Neural cell (in vitro differentiated cells): ENCODE measurements around the gene MYO18B. TPM values are rescaled to one million over a fixed set of nuclear protein-coding genes. Genes with fewer than 3 reads are reported as not detected.

Experiments used
- H2AFZ ChIP-seq: fragments of 200-600, 300-800 bp; sonication (generic), shearing (Covaris generic); 2 replicates; pipeline ENCODE4 v1.6.0; 2014; ENCODE audit warnings: low read depth, mild to moderate bottlenecking, antibody characterized with exemption, low read length, moderate library complexity
- H3F3A ChIP-seq: fragments of 200-600 bp; shearing (Covaris generic); 2 replicates; pipeline ENCODE4 v1.6.1; 2016; ENCODE audit warnings: mild to moderate bottlenecking, moderate library complexity, mixed read lengths, antibody characterized with exemption, low read length; ENCODE audit not compliant: insufficient read depth, poor library complexity, severe bottlenecking
- H3K27ac ChIP-seq: fragments of 200-600, 300-800 bp; sonication (generic), shearing (Covaris generic); 2 replicates; pipeline ENCODE4 v1.5.1; 2014; ENCODE audit warnings: mild to moderate bottlenecking, low read length, moderate library complexity
- H3K27me3 ChIP-seq: fragments of 300-800, 200-600 bp; sonication (generic), shearing (Covaris generic); 2 replicates; pipeline ENCODE4 v1.6.0; 2014; ENCODE audit warnings: mild to moderate bottlenecking, low read depth, low read length, moderate library complexity; ENCODE audit not compliant: insufficient read depth
- H3K36me3 ChIP-seq: fragments of 300-800, 200-600 bp; sonication (generic), shearing (Covaris generic); 2 replicates; pipeline ENCODE4 v1.5.1; 2014; ENCODE audit warnings: mild to moderate bottlenecking, antibody characterized with exemption, low read length, moderate library complexity; ENCODE audit not compliant: insufficient read depth
- H3K4me2 ChIP-seq: fragments of 300-800, 200-600 bp; sonication (generic), shearing (Covaris generic); 2 replicates; pipeline ENCODE4 v1.6.0; 2014; ENCODE audit warnings: mild to moderate bottlenecking, low read length
- H3K4me3 ChIP-seq: fragments of 300-800, 200-600 bp; sonication (generic), shearing (Covaris generic); 2 replicates; pipeline ENCODE4 v1.5.1; 2014; ENCODE audit warnings: mild to moderate bottlenecking, low read length, moderate library complexity
- H3K79me2 ChIP-seq: fragments of 200-600 bp; shearing (Covaris generic); replicated peaks from 2 replicates; pipeline ENCODE4 v1.6.0; 2014; ENCODE audit warnings: mild to moderate bottlenecking, low read length, moderate library complexity; ENCODE audit not compliant: insufficient read depth
- H3K9ac ChIP-seq: fragments of 300-800, 200-600 bp; sonication (generic), shearing (Covaris generic); 2 replicates; pipeline ENCODE4 v1.6.1; 2016; ENCODE audit warnings: mild to moderate bottlenecking, low read length, mixed read lengths
- H3K9me2 ChIP-seq: fragments of 200-600 bp; shearing (Covaris generic); 2 replicates; pipeline ENCODE4 v1.6.1; 2016; ENCODE audit warnings: mild to moderate bottlenecking, low read length, mixed read lengths; ENCODE audit not compliant: insufficient read depth
- H3K9me3 ChIP-seq: fragments of 200-600, 300-800 bp; sonication (generic), shearing (Covaris generic); 2 replicates; pipeline ENCODE4 v1.6.1; 2016; ENCODE audit warnings: mild to moderate bottlenecking, mixed run types, low read length, moderate library complexity, mixed read lengths
- H4K20me1 ChIP-seq: fragments of 200-600 bp; shearing (Covaris generic); 2 replicates; pipeline ENCODE4 v1.6.1; 2016; ENCODE audit warnings: mild to moderate bottlenecking, mixed run types; ENCODE audit not compliant: insufficient read depth
- EP300 ChIP-seq: fragments of 450-650 bp; conservative IDR thresholded peaks from 2 replicates; pipeline ENCODE4 v1.6.1; 2014; ENCODE audit warnings: antibody characterized with exemption, mild to moderate bottlenecking, moderate library complexity; ENCODE audit not compliant: poor library complexity, severe bottlenecking
- EZH2 ChIP-seq: fragments of 200-600, 300-800 bp; shearing (Covaris generic), sonication (generic); IDR thresholded peaks from 2 replicates; pipeline ENCODE4 v1.6.1; 2014; ENCODE audit warnings: antibody characterized with exemption, low read length, borderline replicate concordance, mild to moderate bottlenecking; ENCODE audit not compliant: insufficient read depth, poor library complexity, severe bottlenecking
- MXI1 ChIP-seq: fragments of 450-650 bp; conservative IDR thresholded peaks from 2 replicates; pipeline ENCODE4 v1.6.1; 2014; ENCODE audit warnings: antibody characterized with exemption, mild to moderate bottlenecking; ENCODE audit not compliant: poor library complexity, severe bottlenecking
- POLR2AphosphoS5 ChIP-seq: IDR thresholded peaks from 2 replicates; pipeline ENCODE4 v1.6.1; 2012
- RAD21 ChIP-seq: fragments of 450-650 bp; conservative IDR thresholded peaks from 2 replicates; pipeline ENCODE4 v1.6.1; 2014; ENCODE audit warnings: antibody characterized with exemption, mild to moderate bottlenecking, moderate library complexity
- SMC3 ChIP-seq: fragments of 450-650 bp; conservative IDR thresholded peaks from 2 replicates; pipeline ENCODE4 v1.6.1; 2014; ENCODE audit warnings: antibody characterized with exemption, mild to moderate bottlenecking, moderate library complexity; ENCODE audit not compliant: poor library complexity
- TAF1 ChIP-seq: IDR thresholded peaks from 2 replicates; pipeline ENCODE4 v1.6.1; 2012; ENCODE audit warnings: low read depth
- polyA plus RNA-seq: library from polyadenylated mRNA; depleted of rRNA; stranded (reverse); fragments of >200 nt; gene quantifications from 2 replicates; pipeline ENCODE4 v1.2.3, GENCODE V29; 2014
- TF ChIP-seq, protein P1 (sequence below): IDR thresholded peaks from 2 replicates; pipeline ENCODE4 v1.6.1; 2012; ENCODE audit warnings: borderline replicate concordance
- TF ChIP-seq, protein P2 (sequence below): fragments of 450-650 bp; IDR thresholded peaks from 2 replicates; pipeline ENCODE4 v1.5.1; 2014; ENCODE audit warnings: antibody characterized with exemption, mild to moderate bottlenecking, moderate library complexity; ENCODE audit not compliant: poor library complexity, severe bottlenecking

Gene MYO18B
- polyA plus RNA-seq, 1 donor from 2014 or later: 0.71 TPM

DNA sequence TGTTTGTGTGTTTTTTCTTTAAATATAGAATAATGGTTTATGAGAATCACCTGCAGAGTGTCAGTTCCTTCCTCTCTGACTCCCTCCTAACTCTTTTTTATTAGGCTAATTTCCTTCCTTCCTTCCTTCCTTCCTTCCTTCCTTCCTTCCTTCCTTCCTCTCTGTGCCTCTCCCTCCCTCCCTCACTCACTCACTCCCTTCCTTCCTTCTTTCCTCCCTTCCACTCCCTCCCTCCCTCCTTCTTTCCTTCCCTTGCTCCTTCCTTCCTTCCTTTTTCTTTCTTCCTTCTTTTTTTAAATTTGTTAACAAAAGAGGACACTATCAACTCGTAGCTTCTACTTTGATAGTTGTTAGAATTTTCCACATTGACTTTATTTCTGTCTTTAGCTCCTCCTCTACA, 274.9 kb downstream of the MYO18B start:
- Histone ChIP-seq H4K20me1 (no peaks in the 10 kb centered on the region), H3K9me3 (no peaks in the 10 kb centered on the region), H2AFZ (no peak overlapping the region), H3K9ac (no peak overlapping the region), H3K79me2 (no peaks in the 10 kb centered on the region), H3K27ac (no peak overlapping the region), H3K27me3 (no peaks in the 10 kb centered on the region), H3K4me3 (no peak overlapping the region), H3K9me2 (no peaks in the 10 kb centered on the region), H3K36me3 (no peaks in the 10 kb centered on the region), H3K4me2 (no peak overlapping the region), H3F3A (no peaks in the 10 kb centered on the region)
- TF ChIP-seq, protein P1, sequence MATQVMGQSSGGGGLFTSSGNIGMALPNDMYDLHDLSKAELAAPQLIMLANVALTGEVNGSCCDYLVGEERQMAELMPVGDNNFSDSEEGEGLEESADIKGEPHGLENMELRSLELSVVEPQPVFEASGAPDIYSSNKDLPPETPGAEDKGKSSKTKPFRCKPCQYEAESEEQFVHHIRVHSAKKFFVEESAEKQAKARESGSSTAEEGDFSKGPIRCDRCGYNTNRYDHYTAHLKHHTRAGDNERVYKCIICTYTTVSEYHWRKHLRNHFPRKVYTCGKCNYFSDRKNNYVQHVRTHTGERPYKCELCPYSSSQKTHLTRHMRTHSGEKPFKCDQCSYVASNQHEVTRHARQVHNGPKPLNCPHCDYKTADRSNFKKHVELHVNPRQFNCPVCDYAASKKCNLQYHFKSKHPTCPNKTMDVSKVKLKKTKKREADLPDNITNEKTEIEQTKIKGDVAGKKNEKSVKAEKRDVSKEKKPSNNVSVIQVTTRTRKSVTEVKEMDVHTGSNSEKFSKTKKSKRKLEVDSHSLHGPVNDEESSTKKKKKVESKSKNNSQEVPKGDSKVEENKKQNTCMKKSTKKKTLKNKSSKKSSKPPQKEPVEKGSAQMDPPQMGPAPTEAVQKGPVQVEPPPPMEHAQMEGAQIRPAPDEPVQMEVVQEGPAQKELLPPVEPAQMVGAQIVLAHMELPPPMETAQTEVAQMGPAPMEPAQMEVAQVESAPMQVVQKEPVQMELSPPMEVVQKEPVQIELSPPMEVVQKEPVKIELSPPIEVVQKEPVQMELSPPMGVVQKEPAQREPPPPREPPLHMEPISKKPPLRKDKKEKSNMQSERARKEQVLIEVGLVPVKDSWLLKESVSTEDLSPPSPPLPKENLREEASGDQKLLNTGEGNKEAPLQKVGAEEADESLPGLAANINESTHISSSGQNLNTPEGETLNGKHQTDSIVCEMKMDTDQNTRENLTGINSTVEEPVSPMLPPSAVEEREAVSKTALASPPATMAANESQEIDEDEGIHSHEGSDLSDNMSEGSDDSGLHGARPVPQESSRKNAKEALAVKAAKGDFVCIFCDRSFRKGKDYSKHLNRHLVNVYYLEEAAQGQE: no peak
- no peak for TF ChIP-seq TAF1
- TF ChIP-seq POLR2AphosphoS5: no peak
- no peak for TF ChIP-seq MXI1
- TF ChIP-seq EZH2: no peak
- TF ChIP-seq, protein P2, sequence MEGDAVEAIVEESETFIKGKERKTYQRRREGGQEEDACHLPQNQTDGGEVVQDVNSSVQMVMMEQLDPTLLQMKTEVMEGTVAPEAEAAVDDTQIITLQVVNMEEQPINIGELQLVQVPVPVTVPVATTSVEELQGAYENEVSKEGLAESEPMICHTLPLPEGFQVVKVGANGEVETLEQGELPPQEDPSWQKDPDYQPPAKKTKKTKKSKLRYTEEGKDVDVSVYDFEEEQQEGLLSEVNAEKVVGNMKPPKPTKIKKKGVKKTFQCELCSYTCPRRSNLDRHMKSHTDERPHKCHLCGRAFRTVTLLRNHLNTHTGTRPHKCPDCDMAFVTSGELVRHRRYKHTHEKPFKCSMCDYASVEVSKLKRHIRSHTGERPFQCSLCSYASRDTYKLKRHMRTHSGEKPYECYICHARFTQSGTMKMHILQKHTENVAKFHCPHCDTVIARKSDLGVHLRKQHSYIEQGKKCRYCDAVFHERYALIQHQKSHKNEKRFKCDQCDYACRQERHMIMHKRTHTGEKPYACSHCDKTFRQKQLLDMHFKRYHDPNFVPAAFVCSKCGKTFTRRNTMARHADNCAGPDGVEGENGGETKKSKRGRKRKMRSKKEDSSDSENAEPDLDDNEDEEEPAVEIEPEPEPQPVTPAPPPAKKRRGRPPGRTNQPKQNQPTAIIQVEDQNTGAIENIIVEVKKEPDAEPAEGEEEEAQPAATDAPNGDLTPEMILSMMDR: no peak
- TF ChIP-seq SMC3: no peak
- no peak for TF ChIP-seq EP300
- no peak for TF ChIP-seq RAD21

DNA sequence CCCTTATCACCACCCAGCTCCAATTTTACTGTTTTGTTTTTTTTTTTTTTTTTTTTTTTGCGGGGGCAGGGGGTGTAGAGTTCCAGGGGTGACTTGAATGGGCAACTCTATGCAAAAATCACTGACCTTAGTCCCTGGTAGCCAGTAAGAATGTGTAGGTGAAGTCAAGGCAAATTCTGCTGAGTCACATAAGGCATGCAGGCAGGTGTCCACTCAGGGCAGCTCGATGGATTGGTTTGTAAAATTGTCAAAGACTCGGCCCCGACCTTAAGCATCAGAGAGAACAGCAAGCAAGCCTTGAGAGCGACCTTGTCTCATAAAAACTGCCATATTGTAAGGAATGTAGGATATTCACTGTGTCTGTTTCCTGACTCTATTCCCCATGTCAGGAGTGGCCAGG, 275.9 kb downstream of the MYO18B start:
- no peak overlapping the region for H3K4me2 ChIP-seq
- no peak for TF ChIP-seq EP300
- TF ChIP-seq EZH2: no peak
- TF ChIP-seq, protein P2: no peak
- no peak for TF ChIP-seq SMC3
- TF ChIP-seq, protein P1: no peak
- TF ChIP-seq MXI1: no peak
- TF ChIP-seq TAF1: no peak
- no peak for TF ChIP-seq RAD21
- no peak for TF ChIP-seq POLR2AphosphoS5
- H3K9me2 ChIP-seq: no peaks in the 10 kb centered on the region
- no peak overlapping the region for H3K27ac ChIP-seq
- no peaks in the 10 kb centered on the region for H3K9me3 ChIP-seq
- H3K9ac ChIP-seq: no peak overlapping the region
- no peaks in the 10 kb centered on the region for H3K27me3 ChIP-seq
- H2AFZ ChIP-seq: no peak overlapping the region
- no peaks in the 10 kb centered on the region for H3K79me2 ChIP-seq
- no peaks in the 10 kb centered on the region for H3K36me3 ChIP-seq
- H3F3A ChIP-seq: no peaks in the 10 kb centered on the region
- no peak overlapping the region for H3K4me3 ChIP-seq
- H4K20me1 ChIP-seq: no peaks in the 10 kb centered on the region
